Panc1 (cell line): ENCODE measurements around the gene ZNF236.
"Not testable (repeated sequence)": the region's sequence is repeated elsewhere in the genome, so short reads cannot be mapped to it uniquely, and the experiment has no call there.

ENCODE experiments used
- CTCF ChIP-seq: fragments of 450-650 bp; IDR thresholded peaks from 2 replicates; pipeline ENCODE4 v1.5.1; 2017; ENCODE audit warnings: mild to moderate bottlenecking
- POLR2AphosphoS5 ChIP-seq: IDR thresholded peaks from 2 replicates; pipeline ENCODE4 v1.6.1; 2012; ENCODE audit warnings: mild to moderate bottlenecking, low read depth, low read length, moderate library complexity

- TF ChIP-seq CTCF, POLR2AphosphoS5: not testable (repeated sequence)
Measured at GRCh38 chr18:76965555-76966151, 143.3 kb downstream of the ZNF236 start.
